H1 (cell line): ENCODE results near the gene HHAT.

ENCODE experiments used
- CHD2 ChIP-seq: IDR thresholded peaks from 2 replicates; pipeline ENCODE4 v1.6.1; 2012; ENCODE audit warnings: low read length, improper control_type of control experiment
- EP300 ChIP-seq, 2 experiments: IDR thresholded peaks; 1 replicate in 1 of 2; 2 replicates in 1 of 2; pipeline ENCODE4 v1.6.1; 2011 to 2012; ENCODE audit warnings: low read depth in 2 of 2, low read length in 2 of 2, mild to moderate bottlenecking in 2 of 2, borderline replicate concordance in 1 of 2, inconsistent platforms in 1 of 2, moderate library complexity in 1 of 2
- EZH2 ChIP-seq: fragments of 200-600 bp; sonication (generic); IDR thresholded peaks from 2 replicates; pipeline ENCODE4 v1.7.1; 2012; ENCODE audit warnings: low read depth, mild to moderate bottlenecking, moderate library complexity, low read length, inconsistent platforms; ENCODE audit not compliant: severe bottlenecking
- GABPA ChIP-seq: IDR thresholded peaks from 2 replicates; pipeline ENCODE4 v1.6.1; 2011; ENCODE audit warnings: mild to moderate bottlenecking, low read length, moderate library complexity, borderline replicate concordance; ENCODE audit not compliant: insufficient read depth
- POLR2A ChIP-seq, 2 experiments: IDR thresholded peaks; 1 replicate in 1 of 2; 2 replicates in 1 of 2; pipeline ENCODE4 v1.6.1; 2011; ENCODE audit warnings: low read depth in 2 of 2, low read length in 2 of 2, mild to moderate bottlenecking in 2 of 2; ENCODE audit errors: control extremely low read depth in 1 of 2
- POLR2AphosphoS5 ChIP-seq: IDR thresholded peaks from 2 replicates; pipeline ENCODE4 v1.6.1; 2011; ENCODE audit warnings: low read depth, low read length
- RAD21 ChIP-seq, 2 experiments: IDR thresholded peaks in 1 of 2; conservative IDR thresholded peaks in 1 of 2; 2 replicates each; pipeline ENCODE4 v1.6.1; 2011; ENCODE audit warnings: low read depth in 2 of 2, low read length in 2 of 2, improper control_type of control experiment in 1 of 2, inconsistent platforms in 1 of 2, mild to moderate bottlenecking in 1 of 2, moderate library complexity in 1 of 2
- RFX5 ChIP-seq: IDR thresholded peaks from 2 replicates; pipeline ENCODE4 v1.6.1; 2011; ENCODE audit warnings: low read depth, low read length, improper control_type of control experiment, borderline replicate concordance
- TAF1 ChIP-seq: IDR thresholded peaks from 2 replicates; pipeline ENCODE4 v1.6.1; 2011; ENCODE audit warnings: mild to moderate bottlenecking, low read depth, low read length
- TCF12 ChIP-seq: IDR thresholded peaks from 2 replicates; pipeline ENCODE4 v1.6.1; 2011; ENCODE audit warnings: low read depth, mild to moderate bottlenecking, low read length
- TF ChIP-seq, protein P1 (sequence below), 3 experiments: IDR thresholded peaks; 1 replicate in 2 of 3; 2 replicates in 1 of 3; pipeline versions ENCODE4 v1.5.1 to v1.6.1; 2011; ENCODE audit warnings: low read length in 3 of 3, mild to moderate bottlenecking in 3 of 3, inconsistent platforms in 2 of 3, low read depth in 1 of 3, moderate library complexity in 1 of 3; ENCODE audit not compliant: insufficient read depth in 1 of 3; ENCODE audit errors: control extremely low read depth in 1 of 3
- TF ChIP-seq, protein P2 (sequence below): IDR thresholded peaks from 2 replicates; pipeline ENCODE4 v1.6.1; 2012; ENCODE audit warnings: low read length, inconsistent platforms

DNA sequence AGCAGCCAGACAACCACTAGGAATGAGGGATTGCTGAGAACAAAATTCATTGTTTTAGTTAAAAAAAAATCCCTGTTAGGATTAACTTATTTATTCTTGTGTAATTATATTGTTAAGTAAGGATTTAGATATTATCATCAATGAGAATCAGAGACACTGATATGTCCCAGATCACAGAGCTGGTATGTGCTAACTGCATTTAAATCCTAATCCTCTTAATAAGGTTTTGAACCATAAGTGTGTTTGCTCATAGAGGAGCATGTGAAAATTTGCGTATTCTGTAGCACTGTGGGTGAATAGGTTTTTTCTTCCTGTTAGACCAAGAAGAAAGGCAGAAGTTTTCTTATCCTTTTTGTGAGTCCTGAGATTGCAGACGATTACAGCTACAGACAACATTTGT lies 147.1 kb downstream of the HHAT start:
- TF ChIP-seq RAD21 (IDR thresholded peaks at IDR 0.05 in 1 of 2, conservative IDR thresholded peaks at IDR 0.05 in 1 of 2; ENCODE audit: low read depth in 2 of 2, low read length in 2 of 2): no peak
- no peak for TF ChIP-seq TCF12
- TF ChIP-seq GABPA: no peak
- TF ChIP-seq, protein P1, sequence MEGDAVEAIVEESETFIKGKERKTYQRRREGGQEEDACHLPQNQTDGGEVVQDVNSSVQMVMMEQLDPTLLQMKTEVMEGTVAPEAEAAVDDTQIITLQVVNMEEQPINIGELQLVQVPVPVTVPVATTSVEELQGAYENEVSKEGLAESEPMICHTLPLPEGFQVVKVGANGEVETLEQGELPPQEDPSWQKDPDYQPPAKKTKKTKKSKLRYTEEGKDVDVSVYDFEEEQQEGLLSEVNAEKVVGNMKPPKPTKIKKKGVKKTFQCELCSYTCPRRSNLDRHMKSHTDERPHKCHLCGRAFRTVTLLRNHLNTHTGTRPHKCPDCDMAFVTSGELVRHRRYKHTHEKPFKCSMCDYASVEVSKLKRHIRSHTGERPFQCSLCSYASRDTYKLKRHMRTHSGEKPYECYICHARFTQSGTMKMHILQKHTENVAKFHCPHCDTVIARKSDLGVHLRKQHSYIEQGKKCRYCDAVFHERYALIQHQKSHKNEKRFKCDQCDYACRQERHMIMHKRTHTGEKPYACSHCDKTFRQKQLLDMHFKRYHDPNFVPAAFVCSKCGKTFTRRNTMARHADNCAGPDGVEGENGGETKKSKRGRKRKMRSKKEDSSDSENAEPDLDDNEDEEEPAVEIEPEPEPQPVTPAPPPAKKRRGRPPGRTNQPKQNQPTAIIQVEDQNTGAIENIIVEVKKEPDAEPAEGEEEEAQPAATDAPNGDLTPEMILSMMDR (IDR thresholded peaks at IDR 0.05; ENCODE audit: control extremely low read depth in 1 of 3, insufficient read depth in 1 of 3, low read depth in 1 of 3, low read length in 3 of 3): no peak
- TF ChIP-seq RFX5: no peak
- no peak for TF ChIP-seq POLR2AphosphoS5
- TF ChIP-seq POLR2A (IDR thresholded peaks at IDR 0.05; ENCODE audit: control extremely low read depth in 1 of 2, low read depth in 2 of 2, low read length in 2 of 2): no peak
- no peak for TF ChIP-seq EP300 (IDR thresholded peaks at IDR 0.05; ENCODE audit: borderline replicate concordance in 1 of 2, low read depth in 2 of 2, low read length in 2 of 2)
- TF ChIP-seq EZH2: no peak
- TF ChIP-seq TAF1: no peak
- TF ChIP-seq CHD2: no peak
- TF ChIP-seq, protein P2, sequence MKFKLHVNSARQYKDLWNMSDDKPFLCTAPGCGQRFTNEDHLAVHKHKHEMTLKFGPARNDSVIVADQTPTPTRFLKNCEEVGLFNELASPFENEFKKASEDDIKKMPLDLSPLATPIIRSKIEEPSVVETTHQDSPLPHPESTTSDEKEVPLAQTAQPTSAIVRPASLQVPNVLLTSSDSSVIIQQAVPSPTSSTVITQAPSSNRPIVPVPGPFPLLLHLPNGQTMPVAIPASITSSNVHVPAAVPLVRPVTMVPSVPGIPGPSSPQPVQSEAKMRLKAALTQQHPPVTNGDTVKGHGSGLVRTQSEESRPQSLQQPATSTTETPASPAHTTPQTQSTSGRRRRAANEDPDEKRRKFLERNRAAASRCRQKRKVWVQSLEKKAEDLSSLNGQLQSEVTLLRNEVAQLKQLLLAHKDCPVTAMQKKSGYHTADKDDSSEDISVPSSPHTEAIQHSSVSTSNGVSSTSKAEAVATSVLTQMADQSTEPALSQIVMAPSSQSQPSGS: no peak
